Hypothalamus (tissue), 51 donors: ENCODE measurements around the gene CAPN3.

Experiments
- DNase-seq, 51 donors: peaks; one replicate each; lab custom pipeline; 2025; lab: John Stamatoyannopoulos, UW

CAPN3 gene

GRCh38 chr15:42355291-42355690, 4.0 kb upstream of the CAPN3 start:
- DNase-seq, result no peak

- no peak for DNase-seq
These were observed 2.5 kb upstream of the CAPN3 start for GRCh38 chr15:42356851-42357250.

GRCh38 chr15:42358141-42358540, 1.2 kb upstream of the CAPN3 start:
- DNase-seq, result no peak

GRCh38 chr15:42359985-42360384, 684 bp downstream of the CAPN3 start:
- DNase-seq, result no peak

GRCh38 chr15:42360535-42361112, 1.3 kb downstream of the CAPN3 start:
- no peak for DNase-seq

GRCh38 chr15:42363487-42363886, 4.2 kb downstream of the CAPN3 start:
- no peak for DNase-seq

- DNase-seq, result no peak
These were observed 4.6 kb downstream of the CAPN3 start for GRCh38 chr15:42363942-42364341.

GRCh38 chr15:42364529-42364928, 5.2 kb downstream of the CAPN3 start:
- DNase-seq, result peak in 18 of 51 donors; percentile 0 to 41 (median 11)

GRCh38 chr15:42365921-42366550, 6.7 kb downstream of the CAPN3 start:
- DNase-seq, result no peak

GRCh38 chr15:42367041-42367440, 7.7 kb downstream of the CAPN3 start:
- no peak for DNase-seq

- no peak for DNase-seq
These were observed 8.8 kb downstream of the CAPN3 start for GRCh38 chr15:42368096-42368495.

GRCh38 chr15:42371096-42371495, 11.8 kb downstream of the CAPN3 start:
- no peak for DNase-seq

GRCh38 chr15:42373274-42373673, 14.0 kb downstream of the CAPN3 start:
- DNase-seq, result peak in 5 of 51 donors; percentile 1 to 21 (median 3)

- DNase-seq, result no peak
These were observed 14.6 kb downstream of the CAPN3 start for GRCh38 chr15:42373936-42374335.

- no peak for DNase-seq
These were observed 15.5 kb downstream of the CAPN3 start for GRCh38 chr15:42374810-42375209.

GRCh38 chr15:42375252-42375651, 16.0 kb downstream of the CAPN3 start:
- no peak for DNase-seq

GRCh38 chr15:42375941-42376340, 16.6 kb downstream of the CAPN3 start:
- DNase-seq, result no peak

- no peak for DNase-seq
These were observed 18.7 kb downstream of the CAPN3 start for GRCh38 chr15:42378011-42378410.

GRCh38 chr15:42384597-42384996, 25.3 kb downstream of the CAPN3 start:
- no peak for DNase-seq

GRCh38 chr15:42385206-42385979, 26.1 kb downstream of the CAPN3 start:
- peak in 7 of 51 donors; percentile 2 to 34 (median 15) for DNase-seq

- no peak for DNase-seq
These were observed 26.8 kb downstream of the CAPN3 start for GRCh38 chr15:42385980-42386700.
